G401 (cell line): ENCODE measurements around the gene IFNG-AS1. TPM values are rescaled to one million over a fixed set of nuclear protein-coding genes. Genes with fewer than 3 reads are reported as not detected.
A peak's percentile ranks its signal among the peaks of the same experiment; 100 is the strongest.

Experiments
- DNase-seq: peaks from one replicate; pipeline ENCODE4 v3.0.0-alpha.2; 2015; ENCODE audit warnings: low spot score
- in situ Hi-C: cut with HindIII; loops from 2 replicates; pipeline ENCODE4 v1.10.0; 2016; ENCODE audit warnings: low sequenced_read_pairs, mixed read lengths
- total RNA-seq: library from RNA; depleted of rRNA; stranded (reverse); fragments of >200 nt; shearing (Covaris generic); gene quantifications from 2 replicates; pipeline ENCODE4 v1.2.3, GENCODE V29; 2014; rRNA removed

IFNG-AS1 gene
- not detected in 2 replicates for total RNA-seq

DNA sequence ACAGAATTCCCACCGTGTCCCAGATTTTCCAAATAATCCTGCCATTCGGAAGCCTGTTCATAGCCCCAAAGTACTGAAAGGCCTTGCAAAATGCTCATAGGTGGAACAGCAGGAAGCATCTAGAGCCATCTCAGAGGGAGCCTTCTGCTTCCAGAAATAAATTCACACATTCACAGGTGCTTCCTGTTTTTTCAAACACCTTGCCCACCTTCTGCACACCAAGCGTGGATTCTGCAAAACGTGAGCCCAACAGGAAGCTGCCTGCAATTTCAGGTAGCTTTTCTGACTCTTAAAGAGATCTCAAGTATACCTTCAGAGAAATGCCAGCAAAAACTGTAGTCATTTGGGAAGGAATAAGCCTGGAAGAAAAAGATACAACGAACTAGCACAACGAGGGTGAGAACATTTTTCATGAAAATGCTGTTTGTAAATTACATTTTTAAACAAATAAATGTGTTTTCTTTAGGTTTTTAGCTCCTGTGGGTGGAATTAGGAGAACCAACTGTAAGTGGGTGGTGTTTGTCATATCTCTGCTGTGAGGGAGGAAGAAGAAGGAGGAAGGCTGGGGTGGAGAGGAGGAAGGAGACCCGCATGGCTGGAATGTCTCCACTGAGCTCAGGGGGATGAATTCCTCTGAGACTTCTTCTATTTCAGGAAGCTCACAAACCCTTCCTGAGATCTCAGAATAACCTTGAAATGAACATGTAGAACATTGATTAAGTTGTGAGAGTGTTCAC lies at the start of gene IFNG-AS1:
Gene IFNG-AS1, plus strand, starts transcription at position 264 of the 737 bp plus-strand sequence.
- in situ Hi-C loops = no loop called here

DNA sequence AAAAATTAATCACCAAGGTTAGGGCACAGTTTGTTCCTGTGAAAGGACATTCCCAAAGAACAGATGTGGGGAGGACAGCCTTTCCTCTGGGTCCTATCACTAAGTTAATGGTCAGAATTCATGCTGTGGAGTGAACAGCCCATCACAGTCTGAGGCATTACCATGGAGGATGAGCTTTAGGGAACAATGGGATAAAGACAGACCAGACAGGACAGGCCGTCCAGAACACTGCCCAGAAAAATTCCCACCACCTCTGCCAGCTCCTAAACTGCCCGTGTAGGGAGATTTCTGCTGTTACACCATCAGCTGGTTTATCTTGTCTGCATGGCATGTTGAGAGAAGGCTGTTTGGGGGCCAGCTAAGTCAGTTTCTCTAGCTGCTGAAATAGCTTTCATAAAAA lies 49.6 kb upstream of the IFNG-AS1 start:
- in situ Hi-C loops = no loop called here
- DNase-seq = no peak

More for the DNA sequence above, at the start of gene IFNG-AS1:
- DNase-seq = no peak

DNA sequence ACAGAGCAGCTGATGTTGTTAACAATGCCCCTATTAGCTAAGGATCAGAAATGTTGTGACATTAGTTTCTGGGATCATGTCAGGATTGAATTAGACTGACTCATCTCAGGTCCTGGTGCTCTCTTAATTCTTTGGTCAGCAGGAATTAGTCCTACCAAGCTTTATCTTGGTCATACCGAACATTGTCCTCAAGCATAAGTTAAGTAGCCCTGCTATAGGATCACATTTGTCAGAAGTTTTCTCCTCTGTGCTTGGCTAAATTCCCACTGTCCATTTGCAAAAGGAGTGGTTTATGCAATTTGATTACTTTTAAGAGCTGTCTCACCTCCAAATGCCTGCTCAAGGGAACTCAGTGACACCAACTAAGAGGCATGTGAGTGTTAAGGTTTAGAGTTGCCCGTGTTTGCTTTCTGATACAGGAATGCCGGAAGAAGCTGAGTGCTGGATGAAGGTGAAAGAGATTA lies 48.4 kb upstream of the IFNG-AS1 start:
- in situ Hi-C loops = no loop called here
- no peak for DNase-seq

DNA sequence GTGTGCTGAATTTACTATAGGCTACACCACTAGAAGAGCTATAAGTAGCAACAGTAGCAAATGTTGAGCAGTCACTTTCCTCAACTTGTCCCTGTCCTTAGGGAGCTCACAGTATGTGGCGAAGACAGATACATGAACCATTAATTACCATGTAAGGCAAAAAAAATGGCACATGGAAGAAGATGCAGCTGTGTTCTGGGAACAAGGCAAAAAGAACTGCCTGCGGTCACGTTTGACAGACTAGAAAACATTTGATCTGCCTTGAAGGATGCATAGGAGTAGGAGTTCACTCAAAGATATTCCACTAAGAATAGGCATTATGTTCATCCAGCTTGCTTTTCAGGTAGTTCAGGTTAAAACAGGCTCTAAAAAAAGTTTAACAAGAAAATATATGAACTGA lies 46.5 kb upstream of the IFNG-AS1 start:
- no peak for DNase-seq
- in situ Hi-C loops = no loop called here

DNA sequence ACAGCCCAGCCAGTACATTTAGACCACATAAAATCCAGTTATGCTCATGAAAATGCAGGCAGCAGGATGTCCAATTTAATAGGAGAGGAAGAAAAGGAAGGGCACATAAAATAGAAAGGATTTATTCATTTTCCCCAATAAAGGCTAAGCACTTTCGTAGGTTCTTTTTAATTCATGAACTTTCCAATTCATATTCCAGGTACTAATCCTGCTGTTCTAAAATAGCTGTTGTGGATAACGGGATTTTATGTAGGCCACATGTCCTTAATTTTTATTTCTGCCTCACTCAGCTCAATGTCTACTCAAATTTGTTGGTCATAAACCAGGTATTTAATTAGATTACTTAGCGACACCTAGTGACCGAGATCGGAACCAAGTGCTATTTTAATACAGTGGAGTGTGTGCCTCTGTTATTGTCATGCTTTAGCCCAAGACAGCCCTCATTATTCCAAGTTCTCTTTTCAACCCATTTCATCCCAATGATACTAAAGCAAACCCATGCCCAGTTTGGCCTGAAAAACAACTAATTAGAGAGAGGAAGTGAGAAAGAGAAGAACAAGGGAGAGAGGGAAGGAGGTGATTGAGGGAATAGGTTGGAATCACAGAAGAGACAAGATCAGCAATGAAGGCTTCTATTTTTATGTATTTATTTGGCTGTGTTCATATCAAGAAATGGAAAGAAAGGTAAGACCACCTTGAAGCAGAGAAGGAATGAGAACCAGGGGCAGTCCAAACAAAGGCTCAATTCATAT lies 45.9 kb upstream of the IFNG-AS1 start:
- in situ Hi-C loops = no loop called here
- DNase-seq = peak; percentile 71

DNA sequence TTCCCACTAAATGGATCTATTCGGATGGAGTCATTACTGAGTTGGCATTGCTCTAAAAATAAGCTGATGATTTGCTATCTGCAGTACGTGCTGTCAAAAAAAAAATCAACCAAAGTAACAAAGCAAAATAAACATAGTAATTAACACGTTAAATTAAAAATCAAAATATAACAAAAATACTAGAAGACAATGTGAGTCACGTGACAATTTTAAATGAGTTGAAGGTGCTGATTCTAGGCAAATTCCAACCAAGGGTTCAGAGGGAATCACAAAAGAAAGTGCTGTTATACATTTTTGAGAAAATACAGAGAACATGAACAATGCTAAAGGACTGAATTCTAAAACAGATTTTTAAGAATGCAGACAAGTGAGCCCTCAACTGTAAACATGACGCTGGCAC lies 45.2 kb upstream of the IFNG-AS1 start:
- in situ Hi-C loops = no loop called here

DNA sequence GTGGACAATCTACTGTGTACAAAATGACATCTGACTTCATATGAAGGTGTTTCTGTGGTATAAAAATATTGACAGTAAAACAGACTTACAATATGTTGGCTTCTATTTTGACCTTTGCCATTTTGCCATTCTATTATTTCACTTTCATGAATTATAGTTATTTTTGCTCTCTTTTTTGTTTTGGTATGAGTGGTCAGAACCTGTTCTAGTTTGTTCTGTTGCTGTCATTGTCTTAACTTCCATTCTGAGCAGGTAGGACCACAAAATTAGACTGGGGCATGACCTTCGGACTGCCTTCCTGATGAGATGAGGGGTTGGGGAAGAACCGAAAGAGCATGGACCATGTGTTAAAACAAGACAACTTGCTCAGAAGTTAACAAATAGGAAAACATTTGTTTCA lies 36.5 kb upstream of the IFNG-AS1 start:
- no peak for DNase-seq
- in situ Hi-C loops = no loop called here

More for the DNA sequence above, 45.2 kb upstream of the IFNG-AS1 start:
- no peak for DNase-seq

DNA sequence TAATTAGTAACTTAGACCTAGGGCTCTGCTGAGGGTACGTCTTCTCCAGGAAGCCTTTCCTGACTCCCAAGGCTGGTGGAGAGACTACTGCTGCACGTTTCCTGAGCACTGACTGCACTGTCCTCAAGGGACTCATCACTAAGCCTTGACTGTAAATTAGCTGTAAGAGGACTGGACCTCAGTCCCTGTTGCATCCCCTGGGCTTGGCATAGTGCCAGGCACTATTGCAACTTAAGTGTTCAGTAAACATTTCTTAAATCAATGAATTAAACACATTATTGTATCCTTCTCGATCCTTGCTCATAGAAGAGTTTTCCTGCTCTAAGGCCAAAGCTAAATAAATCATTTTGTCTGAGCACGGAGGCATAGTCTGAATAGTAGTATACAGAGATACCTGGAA lies 31.9 kb upstream of the IFNG-AS1 start:
- in situ Hi-C loops = no loop called here

DNA sequence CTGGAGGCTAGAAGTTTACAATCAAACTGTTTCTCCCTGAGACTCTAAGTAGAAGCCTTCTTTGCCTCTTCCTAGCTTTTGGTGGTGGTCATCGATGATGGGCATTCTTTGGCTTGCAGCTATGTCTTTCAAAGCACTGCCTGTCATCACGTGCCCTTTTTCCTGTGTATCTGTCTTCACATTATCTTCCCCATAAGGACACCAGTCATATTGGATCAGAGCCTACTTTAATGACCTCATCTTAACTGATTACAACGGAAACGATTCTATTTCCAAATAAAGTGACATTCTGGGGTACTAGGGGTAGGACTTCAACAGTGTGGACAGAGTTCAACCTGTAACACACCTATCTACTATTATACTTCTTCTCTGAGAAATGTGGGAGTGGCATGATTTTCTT lies 31.1 kb upstream of the IFNG-AS1 start:
- DNase-seq = no peak
- in situ Hi-C loops = no loop called here

More for the DNA sequence above, 31.9 kb upstream of the IFNG-AS1 start:
- no peak for DNase-seq

DNA sequence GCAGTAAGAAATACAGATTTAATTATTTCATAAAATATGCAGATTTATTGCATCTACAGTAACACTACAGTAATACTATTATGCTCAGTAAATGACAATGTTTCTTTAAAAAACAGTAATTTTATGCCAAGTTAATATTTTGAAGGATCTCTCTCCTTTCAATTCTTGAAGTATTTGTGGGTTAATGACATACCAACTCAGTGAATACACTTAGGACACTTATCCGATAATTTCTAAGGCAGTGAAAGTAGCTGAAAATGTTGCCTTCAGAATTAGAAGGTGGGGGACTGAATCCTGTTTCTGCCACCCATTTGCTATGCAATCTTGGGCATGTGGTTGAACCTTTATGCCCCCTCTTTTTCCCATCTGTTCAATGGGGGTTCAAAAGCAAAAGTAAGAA lies 24.8 kb upstream of the IFNG-AS1 start:
- in situ Hi-C loops = no loop called here
- DNase-seq = no peak

DNA sequence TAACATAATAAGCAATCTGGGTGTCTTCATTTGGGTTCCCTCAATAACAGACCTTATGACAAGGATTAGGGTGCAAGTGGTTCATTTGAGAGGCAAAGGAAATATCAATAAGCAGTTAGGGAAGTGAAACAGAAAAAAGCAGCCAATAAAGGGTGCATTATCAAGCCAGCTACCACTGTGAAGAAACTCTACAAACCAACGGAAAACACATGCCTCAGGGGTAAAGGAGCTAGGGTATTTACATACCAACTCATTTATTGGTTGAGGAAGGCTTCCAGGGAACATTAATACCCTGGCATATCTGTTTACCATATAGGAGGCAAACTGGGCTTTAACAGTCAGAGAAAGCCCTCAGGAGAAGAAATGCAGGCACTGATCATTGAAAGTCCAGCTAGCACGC lies 22.7 kb upstream of the IFNG-AS1 start:
- in situ Hi-C loops = no loop called here
- DNase-seq = no peak

DNA sequence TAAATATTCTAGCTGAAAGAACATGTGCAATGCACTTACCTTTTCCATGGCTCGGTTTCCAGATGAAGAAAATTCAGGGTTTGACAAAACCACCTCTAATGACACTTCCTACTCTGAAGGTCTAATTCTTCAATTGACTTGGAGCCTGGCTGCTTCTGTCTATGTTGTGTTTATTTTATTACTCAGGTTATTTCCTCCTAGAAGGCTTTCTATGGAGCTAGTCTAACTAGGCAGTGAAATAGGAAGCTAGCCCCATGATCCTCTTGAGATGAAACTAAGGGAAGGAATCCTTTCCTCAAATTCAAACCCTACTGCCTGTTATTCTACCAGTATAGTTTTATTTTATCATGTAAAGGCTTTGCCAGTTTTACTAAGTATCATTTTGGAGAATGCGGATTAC lies 20.9 kb upstream of the IFNG-AS1 start:
- in situ Hi-C loops = no loop called here
- DNase-seq = no peak

DNA sequence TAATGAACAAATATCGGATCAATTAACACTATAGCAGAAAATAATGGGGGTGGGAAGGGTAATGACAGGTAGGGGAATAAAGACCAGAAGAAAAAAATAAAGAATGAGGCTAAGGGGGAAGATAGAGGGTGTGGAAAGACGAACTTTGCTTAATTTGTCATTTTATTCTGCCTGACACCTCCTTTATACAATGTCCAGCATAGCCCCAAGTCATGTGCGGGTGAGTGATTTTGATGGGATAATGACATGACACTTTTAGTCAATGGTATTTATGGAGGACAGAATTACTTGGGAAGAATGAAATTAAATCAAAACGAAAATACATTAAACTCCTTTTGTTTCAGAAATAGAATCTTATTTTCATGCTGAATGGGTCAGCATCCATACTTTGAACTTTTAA lies 20.5 kb upstream of the IFNG-AS1 start:
- in situ Hi-C loops = no loop called here
- no peak for DNase-seq

DNA sequence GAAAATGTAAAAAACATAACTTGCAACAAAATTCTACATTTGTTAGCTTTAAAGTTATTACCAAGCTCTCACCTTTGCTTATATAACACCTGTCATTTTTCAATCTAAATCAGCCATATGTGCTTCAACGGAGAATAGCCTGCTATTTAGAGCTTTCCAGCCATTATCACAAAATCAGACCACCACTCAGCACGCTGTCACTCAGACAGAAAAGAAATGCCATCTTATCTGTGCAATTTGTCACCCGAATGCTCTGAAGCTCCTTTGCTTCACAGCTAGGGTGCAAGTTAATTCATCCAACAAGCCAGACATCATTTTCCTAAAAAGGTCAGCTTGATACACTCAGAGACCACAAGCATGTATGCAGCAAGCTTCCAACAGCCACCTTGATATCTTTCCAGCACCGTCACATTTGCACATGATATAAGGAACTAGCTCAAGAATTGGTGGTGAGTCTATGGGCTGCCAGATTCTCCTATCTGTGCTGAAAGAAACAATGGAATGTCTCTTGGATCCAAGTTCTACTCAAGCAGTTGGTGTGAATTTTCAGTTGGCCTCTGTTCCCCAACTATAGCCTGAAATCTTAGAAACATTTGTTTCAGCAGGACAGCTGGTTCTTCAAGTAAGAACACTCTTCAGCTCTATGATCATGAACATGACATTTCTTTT lies 20.0 kb upstream of the IFNG-AS1 start:
- no peak for DNase-seq
- in situ Hi-C loops = no loop called here

DNA sequence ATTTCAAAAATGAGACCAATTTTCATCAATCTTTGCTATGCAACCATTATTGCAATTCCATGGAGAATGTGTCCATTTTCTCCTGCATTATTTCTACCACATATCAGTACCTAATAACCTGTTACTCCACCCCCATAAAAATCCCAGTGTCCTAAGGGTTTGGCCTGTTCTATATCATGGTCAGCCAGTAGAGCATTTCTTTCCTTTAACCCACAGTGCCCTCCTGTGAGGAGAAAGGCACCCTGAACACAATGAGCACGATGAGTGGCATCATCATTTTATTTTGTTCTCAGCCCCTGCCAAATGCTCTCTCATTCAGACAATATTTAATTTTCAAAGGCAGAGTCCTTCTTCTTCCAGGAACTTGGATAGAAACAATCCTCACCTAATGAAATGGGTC lies 11.6 kb upstream of the IFNG-AS1 start:
- no peak for DNase-seq
- in situ Hi-C loops = no loop called here

DNA sequence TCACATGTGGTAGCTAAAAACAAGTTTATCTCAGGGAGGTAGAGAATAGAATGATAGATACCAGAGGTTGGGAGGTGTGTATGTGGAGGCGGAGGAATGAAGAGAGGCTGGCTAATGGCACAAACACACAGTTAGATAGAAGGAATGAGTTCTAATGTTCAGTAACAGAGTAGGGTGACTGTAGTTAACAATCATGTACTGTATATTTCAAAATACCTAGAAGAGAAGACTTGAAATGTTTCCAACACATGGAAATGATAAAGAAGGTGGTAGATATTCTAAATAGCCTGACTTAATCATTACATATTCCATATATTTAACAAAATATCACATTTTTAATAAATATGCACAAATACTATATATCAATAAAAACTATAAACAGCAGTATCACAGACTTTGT lies 8.9 kb upstream of the IFNG-AS1 start:
- in situ Hi-C loops = no loop called here

DNA sequence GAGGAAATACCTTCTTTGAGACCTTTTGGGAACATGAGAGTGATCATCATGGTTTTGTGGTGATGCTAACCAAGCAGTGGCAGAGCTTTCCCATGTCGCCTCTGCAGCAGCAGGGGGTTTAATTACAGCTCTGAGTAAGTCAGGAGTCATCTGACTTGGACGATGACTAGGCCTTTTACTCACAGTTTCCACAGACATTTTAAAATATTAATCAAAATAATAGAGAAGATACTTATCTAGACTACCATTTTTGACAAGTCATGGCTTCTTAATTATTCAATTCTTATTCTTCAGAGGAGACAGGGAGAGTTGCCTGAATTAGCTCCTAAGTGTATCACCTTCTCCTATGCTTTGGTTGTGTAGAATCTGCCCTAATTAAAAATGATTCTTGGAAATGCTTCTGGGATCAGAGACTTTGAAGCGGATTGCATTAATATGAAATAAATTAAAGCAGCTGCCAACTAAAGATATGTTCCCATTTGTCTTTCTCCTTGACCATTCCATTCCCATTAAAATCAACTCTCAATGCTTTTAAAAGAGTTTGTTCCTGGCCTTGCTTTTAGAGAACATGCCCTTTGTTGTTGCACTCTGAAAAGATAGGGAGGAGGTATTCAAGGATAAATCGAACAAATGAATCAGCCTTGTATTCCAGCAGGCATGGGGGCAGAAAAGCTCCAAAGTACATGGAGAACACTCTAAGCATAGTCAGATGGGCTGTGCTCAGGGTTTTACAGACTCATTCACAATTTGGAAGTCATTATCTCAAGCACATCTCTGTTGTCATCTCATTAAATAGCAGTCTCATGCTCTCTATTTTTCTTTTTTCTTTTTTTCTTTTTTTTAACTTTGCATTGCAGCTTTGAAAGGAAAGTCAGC lies 7.7 kb upstream of the IFNG-AS1 start:
- no peak for DNase-seq
- in situ Hi-C loops = no loop called here

More for the DNA sequence above, 8.9 kb upstream of the IFNG-AS1 start:
- DNase-seq = no peak

DNA sequence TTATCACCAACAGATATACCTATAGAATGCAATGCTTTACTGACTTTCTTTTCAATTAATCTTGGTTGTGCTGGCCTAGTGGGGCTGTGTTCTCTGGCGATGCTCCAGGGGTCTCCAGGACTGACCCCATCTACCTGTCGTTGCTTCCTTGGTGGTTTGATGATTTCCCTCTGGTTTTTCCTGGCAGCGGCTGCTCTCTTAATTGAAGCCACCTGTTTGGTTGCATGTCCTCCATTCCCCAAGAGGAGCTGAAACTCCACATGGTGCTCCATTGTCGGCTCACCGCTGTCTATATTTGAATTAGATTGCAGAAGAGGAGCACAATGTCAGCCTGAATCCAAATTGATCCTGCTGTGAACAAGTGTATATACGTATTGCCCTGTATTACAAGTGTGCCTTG lies 7.1 kb upstream of the IFNG-AS1 start:
- in situ Hi-C loops = no loop called here
- no peak for DNase-seq

DNA sequence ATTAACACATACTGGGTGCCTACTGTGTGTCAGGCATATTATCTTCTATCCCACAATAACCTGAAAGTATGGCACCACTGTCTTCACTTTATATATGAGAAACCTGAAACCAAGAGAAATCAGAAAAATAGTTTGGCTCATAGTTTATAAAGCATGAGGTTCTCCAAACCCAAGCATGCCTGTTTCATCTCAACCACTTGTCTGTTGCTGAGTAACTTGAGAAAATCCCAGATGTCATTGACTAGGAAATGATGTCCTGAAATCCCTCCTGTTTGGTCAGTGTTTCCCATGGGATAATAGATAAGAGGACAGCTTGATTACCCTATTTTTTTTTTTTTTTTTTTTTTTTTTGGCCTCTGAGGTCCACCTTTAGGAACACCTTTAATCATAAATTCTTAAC lies 2.6 kb upstream of the IFNG-AS1 start:
- no peak for DNase-seq
- in situ Hi-C loops = no loop called here
